Naive thymus-derived CD4-positive, alpha-beta T cell (primary cell): ENCODE data around the gene ARHGAP12. TPM values are rescaled to one million over a fixed set of nuclear protein-coding genes. Genes with fewer than 3 reads are reported as not detected.

ENCODE experiments used
- ATAC-seq: fragments of 150-1000 bp; cut with Tn5 transposase; 2 replicates; pipeline ENCODE4 v1.10.0; 2021; ENCODE audit warnings: mild to moderate bottlenecking, moderate library complexity
- CTCF ChIA-PET: fragments of 350-600 bp; sonication (Branson Sonifier 250); formaldehyde crosslinking; loops from one replicate; lab custom pipeline; 2021; ENCODE audit warnings: antibody characterized with exemption; lab: Charles Lee
- POLR2A ChIA-PET: fragments of 350-600 bp; sonication (Branson Sonifier 250); formaldehyde crosslinking; loops from one replicate; lab custom pipeline; 2021; ENCODE audit warnings: antibody characterized with exemption, inconsistent platforms; lab: Charles Lee
- DNase-seq, 9 donors: peaks; one replicate each; pipeline versions ENCODE4 v3.0.0 to v3.0.0-alpha.2; 2020 to 2022; ENCODE audit warnings: mixed read lengths in 1 of 9
- H3K27ac ChIP-seq: one replicate; pipeline ENCODE4 v1.7.0; 2013; ENCODE audit warnings: mild to moderate bottlenecking, low read depth, low read length, moderate library complexity
- H3K27me3 ChIP-seq, 2 donors: one replicate each; pipeline ENCODE4 v1.7.0; 2013; ENCODE audit warnings: low read length in 2 of 2, mild to moderate bottlenecking in 2 of 2, moderate library complexity in 2 of 2; ENCODE audit not compliant: control insufficient read depth in 2 of 2, insufficient read depth in 2 of 2
- H3K36me3 ChIP-seq, 3 experiments: 1 replicate in 2 of 3; 2 replicates in 1 of 3; pipeline ENCODE4 v1.7.0; 2013; ENCODE audit warnings: low read length in 3 of 3, mild to moderate bottlenecking in 3 of 3, moderate library complexity in 1 of 3; ENCODE audit not compliant: insufficient read depth in 3 of 3, control insufficient read depth in 2 of 3
- H3K4me1 ChIP-seq, 2 donors: one replicate each; pipeline ENCODE4 v1.7.0; 2013; ENCODE audit warnings: low read length in 2 of 2, mild to moderate bottlenecking in 2 of 2, moderate library complexity in 1 of 2; ENCODE audit not compliant: control insufficient read depth in 2 of 2, insufficient read depth in 2 of 2
- H3K4me3 ChIP-seq: 2 replicates; pipeline ENCODE4 v1.7.0; 2013; ENCODE audit warnings: mild to moderate bottlenecking, low read length
- H3K9me3 ChIP-seq, 3 experiments: 1 replicate in 2 of 3; 2 replicates in 1 of 3; pipeline ENCODE4 v1.7.0; 2013; ENCODE audit warnings: low read length in 3 of 3; ENCODE audit not compliant: control insufficient read depth in 2 of 3
- H3K27ac Mint-ChIP-seq, 9 donors: one replicate each; pipeline ENCODE4 v1.8.0; 2020 to 2022; ENCODE audit warnings: mixed read lengths in 9 of 9, mild to moderate bottlenecking in 8 of 9, moderate library complexity in 5 of 9, inconsistent platforms in 2 of 9
- H3K27me3 Mint-ChIP-seq, 5 donors: one replicate each; pipeline ENCODE4 v1.8.0; 2021 to 2022; ENCODE audit warnings: mixed read lengths in 5 of 5, mild to moderate bottlenecking in 1 of 5
- H3K36me3 Mint-ChIP-seq, 5 donors: one replicate each; pipeline ENCODE4 v1.8.0; 2020 to 2022; ENCODE audit warnings: mixed read lengths in 5 of 5, mild to moderate bottlenecking in 3 of 5, inconsistent platforms in 1 of 5
- H3K4me1 Mint-ChIP-seq, 7 donors: one replicate each; pipeline ENCODE4 v1.8.0; 2020 to 2022; ENCODE audit warnings: mixed read lengths in 7 of 7, mild to moderate bottlenecking in 3 of 7, inconsistent platforms in 1 of 7
- H3K4me3 Mint-ChIP-seq, 10 donors: one replicate each; pipeline ENCODE4 v1.8.0; 2020 to 2022; ENCODE audit warnings: mild to moderate bottlenecking in 10 of 10, mixed read lengths in 10 of 10, moderate library complexity in 6 of 10, inconsistent platforms in 2 of 10
- H3K9me3 Mint-ChIP-seq, 11 donors: one replicate each; pipeline ENCODE4 v1.8.0; 2020 to 2022; ENCODE audit warnings: mixed read lengths in 11 of 11, mild to moderate bottlenecking in 4 of 11, inconsistent platforms in 1 of 11, moderate library complexity in 1 of 11
- intact Hi-C, 2 donors: fragments of 100-400 bp; cut with micrococcal nuclease; formaldehyde crosslinking; loops; one replicate each; pipeline ENCODE4 v1.15.1; 2023
- polyA plus RNA-seq, 2 donors: library from polyadenylated mRNA; unstranded; fragments of 300-500 nt; fragmentation: Illumina TruSeq; gene quantifications; one replicate each; pipeline ENCODE4 v1.2.3, GENCODE V29; 2021
- total RNA-seq, 6 experiments: library from RNA in 5 of 6; stranded (reverse) in 5 of 6; gene quantifications; 1 replicate in 5 of 6; 2 replicates in 1 of 6; pipeline ENCODE4 v1.2.3 and lab custom pipeline; 2021 to 2026

Gene ARHGAP12
- total and polyA plus RNA-seq, 7 experiments from 2014 or later: 10.5 to 34.6 (median 22.4) TPM

DNA sequence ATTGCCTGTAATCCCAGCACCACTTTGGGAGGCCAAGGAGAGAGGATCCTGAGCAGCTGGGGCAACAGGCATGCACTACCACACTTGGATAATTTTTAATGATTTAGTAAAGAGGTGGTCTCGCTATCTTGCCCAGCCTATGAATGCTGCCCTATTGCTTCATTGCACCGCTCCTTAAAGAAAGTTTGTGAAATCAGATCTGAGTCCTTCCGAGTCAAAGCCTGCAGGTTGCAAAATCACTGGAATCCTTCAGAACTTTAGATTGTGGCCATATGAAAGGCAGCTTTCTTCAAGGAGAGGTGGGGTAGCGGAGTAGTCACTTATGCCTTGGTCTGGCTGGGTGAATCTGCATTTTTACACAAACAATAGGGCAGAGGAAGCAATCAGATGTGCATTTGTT, 166.3 kb downstream of the ARHGAP12 start:
- Mint-ChIP-seq H3K36me3 (no peaks in the 10 kb centered on the region), H3K27me3 (no peaks in the 10 kb centered on the region), H3K9me3 (peaks cover 0 to 2% (median 0%) of the 10 kb centered on the region in 11 donors), H3K4me1 (peaks cover 8 to 23% (median 16%) of the 10 kb centered on the region in 7 donors), H3K27ac (peak overlapping the region in 2 of 9 donors; percentile 22 to 54), H3K4me3 (no peak overlapping the region)
- ChIA-PET POLR2A (interaction anchor here (1.5 kb wide), 1 partner anchor 978 kb away, joined by 3 read pairs; no protein-coding TSS in a partner anchor), CTCF (interaction anchor here (1.7 kb wide), 1 partner anchor 8 kb away, joined by 10 read pairs; no protein-coding TSS in a partner anchor)
- Histone ChIP-seq H3K36me3 (no peaks in the 10 kb centered on the region), H3K4me3 (no peak overlapping the region), H3K9me3 (no peaks in the 10 kb centered on the region), H3K27ac (no peak overlapping the region), H3K27me3 (no peaks in the 10 kb centered on the region), H3K4me1 (peaks cover 6 to 7% of the 10 kb centered on the region in 2 donors)
- intact Hi-C loops: loop anchor here (5.0 kb wide), 7 partner anchors 45 to 1375 kb away; no protein-coding TSS in a partner anchor
- ATAC-seq (no peak), DNase-seq (no peak)

- Histone ChIP-seq H3K9me3 (no peaks in the 10 kb centered on the region), H3K36me3 (no peaks in the 10 kb centered on the region), H3K27ac (peak overlapping the region; percentile 87), H3K4me3 (no peak overlapping the region), H3K4me1 (peaks cover 6 to 7% of the 10 kb centered on the region in 2 donors), H3K27me3 (no peaks in the 10 kb centered on the region)
- Mint-ChIP-seq H3K4me3 (peak overlapping the region in 7 of 10 donors; percentile 12 to 96 (median 91)), H3K9me3 (peaks cover 0 to 2% (median 0%) of the 10 kb centered on the region in 11 donors), H3K27me3 (no peaks in the 10 kb centered on the region), H3K27ac (peak overlapping the region in 8 of 9 donors; percentile 90 to 100 (median 98)), H3K4me1 (peaks cover 8 to 24% (median 16%) of the 10 kb centered on the region in 7 donors), H3K36me3 (no peaks in the 10 kb centered on the region)
- no peak for ATAC-seq
- DNase-seq: no peak
- CTCF ChIA-PET: interaction anchor here (1.7 to 1.8 kb wide), 2 partner anchors 9 to 978 kb away, joined by 3 to 10 read pairs; no protein-coding TSS in a partner anchor
- intact Hi-C loops: loop anchor here (2.0 to 5.0 kb wide), 11 partner anchors 28 to 1376 kb away; partner anchors contain the start of gene CCDC7 (in 1 of the 2)
- POLR2A ChIA-PET: interaction anchor here (0.6 to 1.2 kb wide), 4 partner anchors 60 to 1056 kb away, joined by 3 to 4 read pairs (median 3); no protein-coding TSS in a partner anchor
Observed at GRCh38 chr10:31761156-31761555, 167.5 kb downstream of the ARHGAP12 start.

- POLR2A ChIA-PET: interaction anchor here (0.6 to 1.2 kb wide), 5 partner anchors 61 to 1055 kb away, joined by 3 to 4 read pairs (median 3); no protein-coding TSS in a partner anchor
- ATAC-seq (no peak), DNase-seq (no peak)
- H3K36me3 ChIP-seq: no peaks in the 10 kb centered on the region
- Mint-ChIP-seq H3K27ac (peak overlapping the region; percentile 90 to 100 (median 98)), H3K27me3 (no peaks in the 10 kb centered on the region), H3K4me3 (peak overlapping the region; percentile 81 to 96 (median 91)), H3K4me1 (peaks cover 8 to 24% (median 16%) of the 10 kb centered on the region in 7 donors), H3K9me3 (peaks cover 0 to 2% (median 0%) of the 10 kb centered on the region in 11 donors), H3K36me3 (no peaks in the 10 kb centered on the region)
- intact Hi-C loops: loop anchor here (1.0 to 5.0 kb wide), 23 partner anchors 15 to 1377 kb away; partner anchors contain the start of genes KIF5B (in 2 of the 2), ARHGAP12 (in 1 of the 2), CCDC7 (in 1 of the 2) and ZEB1 (in 1 of the 2)
- CTCF ChIA-PET: interaction anchor here (1.7 to 1.8 kb wide), 2 partner anchors 9 to 977 kb away, joined by 3 to 10 read pairs; no protein-coding TSS in a partner anchor
- H3K4me3 ChIP-seq: peak overlapping the region; percentile 46
- H3K4me1 ChIP-seq: peaks cover 6 to 7% of the 10 kb centered on the region in 2 donors
- H3K27me3 ChIP-seq: no peaks in the 10 kb centered on the region
- no peaks in the 10 kb centered on the region for H3K9me3 ChIP-seq
- H3K27ac ChIP-seq: peak overlapping the region; percentile 87
Observed at GRCh38 chr10:31760674-31761081, 168.0 kb downstream of the ARHGAP12 start.

- ChIA-PET POLR2A (interaction anchor here (0.7 to 1.2 kb wide), 7 partner anchors 56 to 1055 kb away, joined by 3 to 9 read pairs (median 3); partner anchors contain the start of gene ZNF438), CTCF (interaction anchor here (1.7 to 1.8 kb wide), 2 partner anchors 10 to 977 kb away, joined by 3 to 10 read pairs; no protein-coding TSS in a partner anchor)
- intact Hi-C loops: loop anchor here (1.0 to 5.0 kb wide), 23 partner anchors 15 to 1377 kb away; partner anchors contain the start of genes KIF5B (in 2 of the 2), ARHGAP12 (in 1 of the 2), CCDC7 (in 1 of the 2) and ZEB1 (in 1 of the 2)
- no peaks in the 10 kb centered on the region for H3K27me3 Mint-ChIP-seq
- Histone ChIP-seq H3K27ac (peak overlapping the region; percentile 87), H3K36me3 (no peaks in the 10 kb centered on the region), H3K27me3 (no peaks in the 10 kb centered on the region), H3K4me3 (peak overlapping the region; percentile 95), H3K4me1 (peaks cover 6 to 7% of the 10 kb centered on the region in 2 donors), H3K9me3 (no peaks in the 10 kb centered on the region)
- peaks cover 8 to 24% (median 16%) of the 10 kb centered on the region in 7 donors for H3K4me1 Mint-ChIP-seq
- peak overlapping the region; percentile 81 to 96 (median 91) for H3K4me3 Mint-ChIP-seq
- DNase-seq (peak; percentile 85 to 98 (median 94)), ATAC-seq (peak; percentile 97)
- no peaks in the 10 kb centered on the region for H3K36me3 Mint-ChIP-seq
- peaks cover 0 to 2% (median 0%) of the 10 kb centered on the region in 11 donors for H3K9me3 Mint-ChIP-seq
- H3K27ac Mint-ChIP-seq: peak overlapping the region; percentile 90 to 100 (median 98)
Observed at GRCh38 chr10:31759799-31760626, 168.6 kb downstream of the ARHGAP12 start.

GRCh38 chr10:31759124-31759798, 169.4 kb downstream of the ARHGAP12 start:
- Mint-ChIP-seq H3K4me3 (peak overlapping the region; percentile 86 to 96 (median 91)), H3K27ac (peak overlapping the region; percentile 87 to 99 (median 93)), H3K36me3 (no peaks in the 10 kb centered on the region), H3K4me1 (peaks cover 8 to 24% (median 16%) of the 10 kb centered on the region in 7 donors), H3K9me3 (no peaks in the 10 kb centered on the region), H3K27me3 (no peaks in the 10 kb centered on the region)
- DNase-seq: peak in 7 of 9 donors; percentile 13 to 67 (median 19)
- ATAC-seq: no peak
- intact Hi-C loops: no loop called here
- peak overlapping the region; percentile 95 for H3K4me3 ChIP-seq
- H3K27ac ChIP-seq: peak overlapping the region; percentile 84
- ChIA-PET CTCF (no interaction called here), POLR2A (interaction anchor here (1.0 kb wide), 2 partner anchors 56 to 438 kb away, joined by 3 read pairs; no protein-coding TSS in a partner anchor)
- H3K4me1 ChIP-seq: peaks cover 6 to 7% of the 10 kb centered on the region in 2 donors
- H3K36me3 ChIP-seq: no peaks in the 10 kb centered on the region
- H3K9me3 ChIP-seq: no peaks in the 10 kb centered on the region
- H3K27me3 ChIP-seq: no peaks in the 10 kb centered on the region
